Panc1 (cell line): ENCODE results near the gene NOTCH3.

Experiments
- POLR2AphosphoS5 ChIP-seq: IDR thresholded peaks from 2 replicates; pipeline ENCODE4 v1.6.1; 2012; ENCODE audit warnings: mild to moderate bottlenecking, low read depth, low read length, moderate library complexity
- SIN3A ChIP-seq: IDR thresholded peaks from 2 replicates; pipeline ENCODE4 v1.6.1; 2012; ENCODE audit warnings: low read depth, mild to moderate bottlenecking, low read length, moderate library complexity, borderline replicate concordance; ENCODE audit not compliant: insufficient read depth
- TCF7L2 ChIP-seq: IDR thresholded peaks from 2 replicates; pipeline ENCODE4 v1.6.1; 2011; ENCODE audit warnings: mild to moderate bottlenecking, low read depth, low read length, inconsistent platforms
- TF ChIP-seq, protein P1 (sequence below): fragments of 450-650 bp; IDR thresholded peaks from 2 replicates; pipeline ENCODE4 v1.5.1; 2017; ENCODE audit warnings: mild to moderate bottlenecking
- TF ChIP-seq, protein P2 (sequence below), 2 experiments: IDR thresholded peaks; 2 replicates each; pipeline ENCODE4 v1.6.1; 2011 to 2012; ENCODE audit warnings: low read depth in 2 of 2, control low read depth in 1 of 2, low read length in 1 of 2, mild to moderate bottlenecking in 1 of 2, moderate library complexity in 1 of 2; ENCODE audit not compliant: insufficient read depth in 1 of 2

DNA sequence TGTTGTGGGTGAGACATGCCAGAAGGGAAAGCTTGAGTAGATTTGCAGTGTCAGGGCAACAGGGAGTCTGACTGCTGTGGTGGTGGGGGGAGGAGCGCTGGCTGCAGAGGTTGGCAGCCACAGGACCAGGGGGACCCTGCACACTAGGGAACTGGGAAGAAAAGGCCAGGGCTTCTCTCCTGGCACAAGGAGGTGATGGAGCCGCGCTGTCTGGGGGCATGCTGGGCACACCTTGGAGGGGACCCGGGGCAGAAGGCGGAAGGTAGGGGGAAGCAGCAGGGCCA, 45.3 kb upstream of the NOTCH3 start:
- TF ChIP-seq, protein P1, sequence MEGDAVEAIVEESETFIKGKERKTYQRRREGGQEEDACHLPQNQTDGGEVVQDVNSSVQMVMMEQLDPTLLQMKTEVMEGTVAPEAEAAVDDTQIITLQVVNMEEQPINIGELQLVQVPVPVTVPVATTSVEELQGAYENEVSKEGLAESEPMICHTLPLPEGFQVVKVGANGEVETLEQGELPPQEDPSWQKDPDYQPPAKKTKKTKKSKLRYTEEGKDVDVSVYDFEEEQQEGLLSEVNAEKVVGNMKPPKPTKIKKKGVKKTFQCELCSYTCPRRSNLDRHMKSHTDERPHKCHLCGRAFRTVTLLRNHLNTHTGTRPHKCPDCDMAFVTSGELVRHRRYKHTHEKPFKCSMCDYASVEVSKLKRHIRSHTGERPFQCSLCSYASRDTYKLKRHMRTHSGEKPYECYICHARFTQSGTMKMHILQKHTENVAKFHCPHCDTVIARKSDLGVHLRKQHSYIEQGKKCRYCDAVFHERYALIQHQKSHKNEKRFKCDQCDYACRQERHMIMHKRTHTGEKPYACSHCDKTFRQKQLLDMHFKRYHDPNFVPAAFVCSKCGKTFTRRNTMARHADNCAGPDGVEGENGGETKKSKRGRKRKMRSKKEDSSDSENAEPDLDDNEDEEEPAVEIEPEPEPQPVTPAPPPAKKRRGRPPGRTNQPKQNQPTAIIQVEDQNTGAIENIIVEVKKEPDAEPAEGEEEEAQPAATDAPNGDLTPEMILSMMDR = no peak
- TF ChIP-seq POLR2AphosphoS5 = no peak
- TF ChIP-seq, protein P2, sequence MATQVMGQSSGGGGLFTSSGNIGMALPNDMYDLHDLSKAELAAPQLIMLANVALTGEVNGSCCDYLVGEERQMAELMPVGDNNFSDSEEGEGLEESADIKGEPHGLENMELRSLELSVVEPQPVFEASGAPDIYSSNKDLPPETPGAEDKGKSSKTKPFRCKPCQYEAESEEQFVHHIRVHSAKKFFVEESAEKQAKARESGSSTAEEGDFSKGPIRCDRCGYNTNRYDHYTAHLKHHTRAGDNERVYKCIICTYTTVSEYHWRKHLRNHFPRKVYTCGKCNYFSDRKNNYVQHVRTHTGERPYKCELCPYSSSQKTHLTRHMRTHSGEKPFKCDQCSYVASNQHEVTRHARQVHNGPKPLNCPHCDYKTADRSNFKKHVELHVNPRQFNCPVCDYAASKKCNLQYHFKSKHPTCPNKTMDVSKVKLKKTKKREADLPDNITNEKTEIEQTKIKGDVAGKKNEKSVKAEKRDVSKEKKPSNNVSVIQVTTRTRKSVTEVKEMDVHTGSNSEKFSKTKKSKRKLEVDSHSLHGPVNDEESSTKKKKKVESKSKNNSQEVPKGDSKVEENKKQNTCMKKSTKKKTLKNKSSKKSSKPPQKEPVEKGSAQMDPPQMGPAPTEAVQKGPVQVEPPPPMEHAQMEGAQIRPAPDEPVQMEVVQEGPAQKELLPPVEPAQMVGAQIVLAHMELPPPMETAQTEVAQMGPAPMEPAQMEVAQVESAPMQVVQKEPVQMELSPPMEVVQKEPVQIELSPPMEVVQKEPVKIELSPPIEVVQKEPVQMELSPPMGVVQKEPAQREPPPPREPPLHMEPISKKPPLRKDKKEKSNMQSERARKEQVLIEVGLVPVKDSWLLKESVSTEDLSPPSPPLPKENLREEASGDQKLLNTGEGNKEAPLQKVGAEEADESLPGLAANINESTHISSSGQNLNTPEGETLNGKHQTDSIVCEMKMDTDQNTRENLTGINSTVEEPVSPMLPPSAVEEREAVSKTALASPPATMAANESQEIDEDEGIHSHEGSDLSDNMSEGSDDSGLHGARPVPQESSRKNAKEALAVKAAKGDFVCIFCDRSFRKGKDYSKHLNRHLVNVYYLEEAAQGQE (IDR thresholded peaks at IDR 0.05; ENCODE audit: insufficient read depth in 1 of 2, low read depth in 2 of 2, low read length in 1 of 2) = no peak
- TF ChIP-seq SIN3A = no peak
- TF ChIP-seq TCF7L2 = no peak
